ENCODE measurements around the gene ZFAND6. TPM values are rescaled to one million over a fixed set of nuclear protein-coding genes. Genes with fewer than 3 reads are reported as not detected.

ZFAND6 gene
- total RNA-seq, 1 donor from 2014 or later: 42.8 TPM

DNA sequence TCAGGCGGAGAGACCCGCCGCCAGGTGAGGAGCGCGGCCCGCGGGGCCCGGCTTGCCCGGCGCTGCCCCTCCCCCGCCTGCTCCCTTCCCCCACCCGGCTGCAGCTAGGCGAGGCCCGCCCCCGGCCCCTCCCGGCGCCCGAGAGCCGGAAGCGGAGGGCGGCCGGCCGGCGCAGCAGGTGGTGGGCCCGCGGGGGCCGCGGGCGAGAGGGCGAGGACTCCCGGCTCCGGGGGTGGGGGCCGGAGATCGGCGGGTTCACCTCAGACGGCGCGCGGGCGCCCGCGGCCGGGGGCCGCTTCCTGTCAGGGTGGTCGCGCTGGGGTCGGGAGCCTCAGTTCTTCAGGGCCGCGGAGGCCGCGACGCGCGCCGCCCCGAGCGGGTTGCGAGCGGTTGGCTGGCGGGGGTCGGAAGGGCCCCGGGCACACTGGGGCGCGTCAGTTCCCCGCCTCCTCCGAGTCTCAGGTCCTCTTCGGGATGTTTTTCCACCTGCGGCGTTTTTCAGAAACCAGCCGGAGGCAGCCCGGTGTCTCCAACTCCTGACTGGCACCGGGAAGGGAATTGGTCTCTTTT, 395 bp downstream of the ZFAND6 start:
- Mint-ChIP-seq H3K4me1 (ENCODE audit: low read depth) (peaks cover 41% of the 10 kb centered on the region), H3K4me3 (ENCODE audit: low read depth) (peak overlapping the region; percentile 89), H3K36me3 (ENCODE audit: low read depth) (no peaks in the 10 kb centered on the region), H3K27me3 (ENCODE audit: low read depth) (peaks cover 8% of the 10 kb centered on the region), H3K9me3 (no peaks in the 10 kb centered on the region), H3K27ac (peak overlapping the region; percentile 87)
- intact Hi-C loops (cut with micrococcal nuclease): loop anchor here (1.0 to 5.0 kb wide), 5 partner anchors 13 to 163 kb away; partner anchors contain the start of genes FAH and MTHFS
- no peak for DNase-seq (ENCODE audit: low spot score)

DNA sequence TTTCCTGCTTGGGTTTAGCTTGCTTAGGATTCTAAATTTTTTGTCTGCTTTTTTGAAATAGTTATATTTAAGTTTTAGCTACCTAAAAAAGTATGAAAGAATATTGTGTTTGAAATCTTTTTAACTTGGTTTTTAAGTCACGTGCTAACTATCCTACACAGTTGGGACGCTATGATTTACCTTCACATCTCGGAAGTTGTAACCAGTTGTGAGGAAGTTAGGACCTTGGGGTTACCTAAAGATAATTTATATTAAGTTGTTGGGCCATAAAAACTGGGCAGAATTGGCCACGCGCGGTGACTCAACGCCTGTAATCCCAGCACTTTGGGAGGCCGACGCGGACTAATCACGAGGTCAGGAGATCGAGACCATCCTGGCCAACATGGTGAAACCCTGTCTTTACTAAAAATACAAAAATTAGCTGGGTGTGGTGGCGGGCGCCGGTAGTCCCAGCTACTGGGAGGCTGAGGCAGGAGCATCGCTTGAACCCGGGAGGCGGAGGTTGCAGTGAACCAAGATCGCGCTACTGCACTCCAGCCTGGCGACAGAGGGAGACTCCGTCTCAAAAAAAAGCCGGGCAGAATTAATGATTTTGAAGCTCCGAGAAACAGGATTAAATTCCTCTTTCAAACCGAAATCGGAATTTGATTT, 1.0 kb downstream of the ZFAND6 start:
- H3K36me3 Mint-ChIP-seq (ENCODE audit: low read depth): no peaks in the 10 kb centered on the region
- peak overlapping the region; percentile 87 for H3K27ac Mint-ChIP-seq
- no peaks in the 10 kb centered on the region for H3K9me3 Mint-ChIP-seq
- intact Hi-C loops (cut with micrococcal nuclease): no loop called here
- H3K27me3 Mint-ChIP-seq (ENCODE audit: low read depth): peaks cover 4% of the 10 kb centered on the region
- DNase-seq (ENCODE audit: low spot score): peak; percentile 17
- peak overlapping the region; percentile 85 for H3K4me3 Mint-ChIP-seq (ENCODE audit: low read depth)
- peaks cover 41% of the 10 kb centered on the region for H3K4me1 Mint-ChIP-seq (ENCODE audit: low read depth)

DNA sequence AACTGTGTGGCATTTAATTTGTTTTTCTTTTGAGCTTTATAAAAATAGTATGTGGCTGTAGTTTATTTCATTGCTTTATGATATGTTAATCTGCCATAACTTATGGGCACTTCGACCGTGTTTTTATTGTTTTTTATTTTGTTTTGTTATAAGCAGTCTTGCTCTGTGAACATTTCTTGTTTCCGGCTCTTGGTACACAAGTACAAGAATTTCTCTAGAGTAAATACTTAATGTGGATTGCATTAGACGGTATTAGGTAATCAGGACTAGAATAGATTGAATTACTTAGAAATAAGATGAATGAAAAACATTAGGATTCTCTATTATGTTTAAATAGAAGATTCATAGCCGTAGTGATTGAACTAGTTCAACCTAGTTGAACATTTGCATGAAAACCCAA, 2.1 kb downstream of the ZFAND6 start:
- peak overlapping the region; percentile 35 for H3K27ac Mint-ChIP-seq
- no peaks in the 10 kb centered on the region for H3K9me3 Mint-ChIP-seq
- H3K4me3 Mint-ChIP-seq (ENCODE audit: low read depth): peak overlapping the region; percentile 85
- no peak for DNase-seq (ENCODE audit: low spot score)
- intact Hi-C loops (cut with micrococcal nuclease): no loop called here
- peaks cover 37% of the 10 kb centered on the region for H3K4me1 Mint-ChIP-seq (ENCODE audit: low read depth)
- H3K36me3 Mint-ChIP-seq (ENCODE audit: low read depth): no peaks in the 10 kb centered on the region
- H3K27me3 Mint-ChIP-seq (ENCODE audit: low read depth): peaks cover 4% of the 10 kb centered on the region

DNA sequence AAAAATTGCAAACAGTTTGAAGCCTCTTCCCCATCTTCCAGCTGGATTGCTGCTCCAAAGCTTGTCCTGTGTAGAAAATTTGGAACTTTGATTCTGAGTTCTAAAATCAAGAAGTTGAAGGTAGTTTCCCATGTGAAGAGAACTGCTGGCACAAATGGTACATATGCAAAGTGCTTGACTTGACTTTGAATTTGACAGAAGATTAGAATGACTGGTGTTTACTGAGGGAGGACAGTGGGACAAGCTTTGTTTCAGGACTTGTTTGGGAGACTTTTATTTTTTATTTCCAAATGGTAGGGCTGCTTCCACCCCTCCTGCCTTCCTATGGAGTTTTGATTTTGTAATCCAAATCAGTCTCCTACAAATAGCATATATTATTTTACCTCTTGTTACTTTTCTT, 7.4 kb downstream of the ZFAND6 start:
- intact Hi-C loops (cut with micrococcal nuclease): no loop called here
- H3K36me3 Mint-ChIP-seq (ENCODE audit: low read depth): peaks cover 7% of the 10 kb centered on the region
- H3K27me3 Mint-ChIP-seq (ENCODE audit: low read depth): no peaks in the 10 kb centered on the region
- H3K27ac Mint-ChIP-seq: no peak overlapping the region
- H3K4me3 Mint-ChIP-seq (ENCODE audit: low read depth): no peak overlapping the region
- no peaks in the 10 kb centered on the region for H3K9me3 Mint-ChIP-seq
- H3K4me1 Mint-ChIP-seq (ENCODE audit: low read depth): peaks cover 31% of the 10 kb centered on the region
- no peak for DNase-seq (ENCODE audit: low spot score)

DNA sequence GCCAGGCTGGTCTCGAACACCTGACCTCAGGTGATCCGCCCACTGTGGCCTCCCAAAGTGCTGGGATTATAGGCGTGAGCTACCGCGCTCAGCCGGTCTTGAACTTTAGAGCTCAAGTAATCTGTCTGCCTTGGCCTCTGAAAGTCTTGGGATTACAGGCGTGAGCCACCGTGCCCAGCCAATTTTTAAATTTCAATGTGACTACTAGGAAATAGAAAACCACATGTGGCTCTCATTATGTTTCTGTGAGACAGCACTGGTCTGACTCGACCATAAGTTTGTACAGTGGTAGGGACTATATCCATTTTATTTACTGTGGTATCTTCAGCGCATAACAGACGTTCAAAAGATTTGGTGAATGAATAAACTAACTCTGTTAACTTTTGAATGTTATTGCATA, 9.1 kb downstream of the ZFAND6 start:
- H3K36me3 Mint-ChIP-seq (ENCODE audit: low read depth): peaks cover 7% of the 10 kb centered on the region

DNA sequence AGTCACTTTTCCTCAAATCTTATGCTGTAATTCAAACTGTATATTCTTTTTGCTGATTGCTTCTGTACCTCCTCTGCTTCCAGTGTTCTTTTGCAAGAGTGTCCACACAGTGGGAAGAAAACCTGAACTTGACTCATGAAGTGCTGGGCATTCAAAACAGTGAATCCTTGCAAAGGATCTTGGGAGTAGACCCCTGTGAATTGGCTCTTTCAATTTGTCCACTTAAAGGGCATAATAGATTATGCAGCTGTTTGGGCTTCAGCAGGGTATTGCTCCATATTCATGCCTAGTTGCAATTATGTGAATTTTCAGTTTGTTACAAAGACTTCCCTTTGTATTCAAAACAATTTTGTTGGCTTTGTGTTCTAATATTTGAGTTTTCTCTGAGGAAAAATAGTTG, 11.4 kb downstream of the ZFAND6 start:
- no peaks in the 10 kb centered on the region for H3K9me3 Mint-ChIP-seq
- H3K27me3 Mint-ChIP-seq (ENCODE audit: low read depth): no peaks in the 10 kb centered on the region
- H3K4me3 Mint-ChIP-seq (ENCODE audit: low read depth): no peak overlapping the region
- no peak overlapping the region for H3K27ac Mint-ChIP-seq
- DNase-seq (ENCODE audit: low spot score): no peak
- H3K36me3 Mint-ChIP-seq (ENCODE audit: low read depth): peaks cover 12% of the 10 kb centered on the region
- H3K4me1 Mint-ChIP-seq (ENCODE audit: low read depth): peaks cover 34% of the 10 kb centered on the region
- intact Hi-C loops (cut with micrococcal nuclease): no loop called here

More for the DNA sequence above, 9.1 kb downstream of the ZFAND6 start:
- no peak overlapping the region for H3K27ac Mint-ChIP-seq
- no peak overlapping the region for H3K4me3 Mint-ChIP-seq (ENCODE audit: low read depth)
- H3K27me3 Mint-ChIP-seq (ENCODE audit: low read depth): no peaks in the 10 kb centered on the region
- DNase-seq (ENCODE audit: low spot score): no peak
- intact Hi-C loops (cut with micrococcal nuclease): no loop called here
- H3K4me1 Mint-ChIP-seq (ENCODE audit: low read depth): peaks cover 27% of the 10 kb centered on the region
- no peaks in the 10 kb centered on the region for H3K9me3 Mint-ChIP-seq

DNA sequence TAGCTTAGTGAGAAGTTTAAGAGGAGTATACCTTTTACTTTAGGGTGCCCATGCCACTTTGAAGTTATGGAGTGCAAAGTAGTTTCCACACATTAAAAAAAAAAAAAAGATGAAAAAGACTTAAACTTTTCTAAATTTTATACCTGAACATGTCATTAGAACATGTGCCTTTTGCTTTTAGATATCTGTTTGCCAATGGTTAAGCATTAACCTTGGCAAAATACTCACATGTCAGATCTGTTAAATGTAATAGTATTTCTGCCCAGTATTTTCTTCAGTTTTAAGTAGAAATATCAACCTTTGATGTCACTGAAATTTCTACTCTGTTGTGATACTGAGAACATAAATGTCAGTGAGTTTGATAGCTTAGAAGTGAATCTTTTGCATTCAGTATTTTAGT, 12.2 kb downstream of the ZFAND6 start:
- Mint-ChIP-seq H3K9me3 (no peaks in the 10 kb centered on the region), H3K27me3 (ENCODE audit: low read depth) (no peaks in the 10 kb centered on the region), H3K27ac (no peak overlapping the region), H3K36me3 (ENCODE audit: low read depth) (peaks cover 19% of the 10 kb centered on the region), H3K4me1 (ENCODE audit: low read depth) (peaks cover 37% of the 10 kb centered on the region), H3K4me3 (ENCODE audit: low read depth) (peak overlapping the region; percentile 5)
- DNase-seq (ENCODE audit: low spot score): no peak
- intact Hi-C loops (cut with micrococcal nuclease): loop anchor here (1.0 to 2.0 kb wide), 3 partner anchors 8 to 81 kb away; partner anchors contain the start of genes FAH and ZFAND6

DNA sequence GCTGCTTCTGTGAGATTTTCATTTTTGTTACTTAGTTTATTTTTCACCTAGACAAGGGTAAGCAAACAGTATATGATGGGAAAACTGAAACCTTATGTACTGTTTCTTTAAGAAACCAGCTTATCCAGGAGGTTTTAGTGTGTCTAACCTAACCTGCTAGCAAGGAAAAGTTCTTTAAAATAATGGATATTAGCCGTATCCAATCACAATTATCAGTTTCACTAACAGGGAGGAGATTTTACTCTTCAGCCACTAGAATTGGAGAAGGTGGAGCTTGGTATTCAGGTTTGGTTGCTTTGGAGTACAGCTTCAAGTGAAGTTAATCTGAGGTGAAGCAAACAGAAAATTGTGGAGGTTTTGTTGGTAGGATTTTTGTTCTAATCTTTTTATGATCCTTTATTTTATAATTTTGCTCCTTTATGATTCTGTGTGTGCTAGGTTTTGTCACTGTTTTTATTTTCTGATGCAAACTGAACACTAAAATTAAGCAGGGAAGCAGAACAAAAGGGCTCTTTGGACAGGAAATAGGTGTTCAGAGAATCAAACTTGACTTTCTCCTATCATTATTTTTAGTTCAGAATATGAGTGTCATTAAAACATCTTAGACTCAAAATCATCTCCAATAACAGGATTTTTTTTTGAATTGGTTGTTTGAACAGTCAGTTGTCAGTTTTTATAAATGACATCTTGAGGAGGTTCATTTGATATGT, 13.0 kb downstream of the ZFAND6 start:
- Mint-ChIP-seq H3K36me3 (ENCODE audit: low read depth) (peaks cover 20% of the 10 kb centered on the region), H3K4me3 (ENCODE audit: low read depth) (peak overlapping the region; percentile 86), H3K27ac (no peak overlapping the region), H3K4me1 (ENCODE audit: low read depth) (peaks cover 36% of the 10 kb centered on the region), H3K27me3 (ENCODE audit: low read depth) (no peaks in the 10 kb centered on the region), H3K9me3 (no peaks in the 10 kb centered on the region)
- no peak for DNase-seq (ENCODE audit: low spot score)
- intact Hi-C loops (cut with micrococcal nuclease): loop anchor here (1.0 to 2.0 kb wide), 3 partner anchors 9 to 80 kb away; partner anchors contain the start of genes FAH and ZFAND6

DNA sequence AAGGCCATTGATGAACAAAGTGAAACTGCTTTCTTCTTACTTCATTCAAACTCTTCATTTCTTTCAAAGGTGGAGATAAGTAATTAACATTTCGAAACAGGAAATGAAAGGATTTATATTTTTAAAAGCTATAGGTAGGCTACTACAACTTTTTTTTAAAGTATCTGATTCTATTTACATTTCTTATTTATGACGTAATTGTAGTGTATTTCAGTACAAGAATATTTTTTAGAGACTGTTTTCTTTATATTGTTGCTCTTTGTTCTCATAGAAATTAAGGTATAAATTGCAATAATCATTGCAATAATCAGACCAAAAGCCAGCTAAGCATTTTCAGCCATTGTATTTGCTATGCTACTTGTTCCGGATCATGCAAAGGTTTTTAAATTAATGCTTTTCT, 13.7 kb downstream of the ZFAND6 start:
- intact Hi-C loops (cut with micrococcal nuclease): loop anchor here (2.0 kb wide), 2 partner anchors 14 to 80 kb away; partner anchors contain the start of genes FAH and ZFAND6
- DNase-seq (ENCODE audit: low spot score): no peak

DNA sequence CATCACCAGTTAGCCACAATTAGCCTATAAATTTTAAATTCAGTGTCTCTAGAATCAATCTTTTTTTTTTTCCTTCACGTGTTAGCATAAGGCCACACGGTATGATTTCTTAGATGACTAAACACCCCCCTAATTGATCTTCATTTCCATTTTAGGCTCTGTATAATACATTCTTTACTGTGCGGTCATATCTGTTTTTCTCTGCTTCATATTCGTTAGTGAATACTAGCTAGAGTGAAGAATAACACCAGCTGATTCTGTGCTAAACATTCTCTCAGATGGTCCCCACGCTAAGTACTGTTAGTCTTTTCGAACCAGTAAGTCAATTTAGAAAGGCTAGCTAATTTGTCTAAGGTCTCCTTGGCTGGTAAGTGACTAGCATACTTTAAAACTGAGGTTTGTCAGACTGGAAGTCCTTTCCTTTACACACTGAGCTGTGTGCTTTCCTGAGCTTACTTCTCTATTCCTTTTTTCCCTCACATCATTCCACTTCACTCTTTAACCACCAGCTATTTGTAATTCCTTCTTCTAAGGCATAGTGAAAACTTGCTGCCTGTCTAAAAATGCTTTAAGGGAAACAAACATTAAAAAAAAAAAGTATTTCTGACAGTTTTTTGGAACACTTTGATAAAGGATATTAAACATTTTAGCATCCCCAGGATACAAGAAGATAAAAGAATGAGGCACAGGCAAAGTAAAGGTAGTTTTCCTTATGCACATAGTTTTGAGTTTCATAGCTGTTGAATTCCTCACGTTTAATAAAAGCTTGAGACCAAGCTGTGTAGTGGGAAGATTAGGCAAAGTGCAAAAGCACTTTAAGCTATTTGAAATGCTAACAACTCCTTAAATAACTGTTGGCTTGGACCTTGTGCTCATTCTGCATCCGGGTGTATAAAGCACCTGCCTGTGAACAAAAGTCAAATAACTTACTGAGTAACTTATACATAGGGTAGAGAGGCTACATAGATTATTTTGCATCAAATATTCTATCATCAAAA, 17.1 kb downstream of the ZFAND6 start:
- H3K27me3 Mint-ChIP-seq (ENCODE audit: low read depth): no peaks in the 10 kb centered on the region
- no peak for DNase-seq (ENCODE audit: low spot score)
- peaks cover 31% of the 10 kb centered on the region for H3K4me1 Mint-ChIP-seq (ENCODE audit: low read depth)
- no peaks in the 10 kb centered on the region for H3K9me3 Mint-ChIP-seq
- no peak overlapping the region for H3K27ac Mint-ChIP-seq
- peaks cover 28% of the 10 kb centered on the region for H3K36me3 Mint-ChIP-seq (ENCODE audit: low read depth)
- intact Hi-C loops (cut with micrococcal nuclease): no loop called here
- H3K4me3 Mint-ChIP-seq (ENCODE audit: low read depth): no peak overlapping the region

More for the DNA sequence above, 13.7 kb downstream of the ZFAND6 start:
- Mint-ChIP-seq H3K4me3 (ENCODE audit: low read depth) (no peak overlapping the region), H3K27me3 (ENCODE audit: low read depth) (no peaks in the 10 kb centered on the region), H3K27ac (no peak overlapping the region), H3K36me3 (ENCODE audit: low read depth) (peaks cover 22% of the 10 kb centered on the region), H3K4me1 (ENCODE audit: low read depth) (peaks cover 36% of the 10 kb centered on the region), H3K9me3 (no peaks in the 10 kb centered on the region)

DNA sequence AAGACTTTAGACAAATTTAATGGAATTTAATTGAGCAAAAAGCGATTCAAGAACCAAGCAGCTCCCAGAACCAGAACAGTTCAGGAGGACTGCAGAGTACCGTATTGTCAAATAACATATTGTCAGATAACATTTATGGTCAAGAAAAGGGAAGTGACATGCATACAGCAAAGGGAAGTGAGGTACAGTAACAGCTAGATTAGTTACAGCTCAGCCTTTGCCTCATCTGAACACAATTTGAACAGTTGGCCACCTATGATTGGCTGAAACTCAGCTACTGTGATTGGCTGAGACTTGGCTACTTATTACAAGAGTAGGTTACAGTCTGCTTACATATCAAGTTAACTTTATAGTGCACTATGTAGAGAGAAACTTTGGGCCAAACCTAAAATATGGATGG, 21.9 kb downstream of the ZFAND6 start:
- no peaks in the 10 kb centered on the region for H3K27me3 Mint-ChIP-seq (ENCODE audit: low read depth)
- no peak for DNase-seq (ENCODE audit: low spot score)
- no peaks in the 10 kb centered on the region for H3K9me3 Mint-ChIP-seq
- peaks cover 15% of the 10 kb centered on the region for H3K4me1 Mint-ChIP-seq (ENCODE audit: low read depth)
- peaks cover 18% of the 10 kb centered on the region for H3K36me3 Mint-ChIP-seq (ENCODE audit: low read depth)
- intact Hi-C loops (cut with micrococcal nuclease): no loop called here
- H3K4me3 Mint-ChIP-seq (ENCODE audit: low read depth): no peak overlapping the region
- H3K27ac Mint-ChIP-seq: no peak overlapping the region

DNA sequence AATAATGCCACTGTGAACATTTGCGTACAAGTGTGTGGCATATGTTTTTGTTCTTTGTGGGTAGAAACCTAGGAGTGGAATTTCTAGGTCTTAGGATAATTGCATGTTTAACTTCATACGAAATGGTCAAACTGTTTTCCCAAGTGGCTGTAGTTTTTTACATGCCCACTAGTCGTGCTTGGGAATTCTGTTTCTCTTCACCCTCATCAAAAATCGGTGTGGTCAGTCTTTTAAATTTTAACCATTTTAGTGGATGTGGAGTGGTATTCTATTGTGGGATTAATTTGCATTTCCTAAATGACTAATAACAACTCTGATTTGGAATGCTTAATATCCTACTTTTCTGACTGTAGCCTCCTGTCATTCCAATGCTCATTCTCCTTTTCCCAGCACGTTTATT, 27.6 kb downstream of the ZFAND6 start:
- H3K4me3 Mint-ChIP-seq (ENCODE audit: low read depth): no peak overlapping the region
- no peak for DNase-seq (ENCODE audit: low spot score)
- intact Hi-C loops (cut with micrococcal nuclease): no loop called here
- H3K27ac Mint-ChIP-seq: no peak overlapping the region
- peaks cover 20% of the 10 kb centered on the region for H3K4me1 Mint-ChIP-seq (ENCODE audit: low read depth)
- no peaks in the 10 kb centered on the region for H3K27me3 Mint-ChIP-seq (ENCODE audit: low read depth)
- H3K9me3 Mint-ChIP-seq: no peaks in the 10 kb centered on the region
- H3K36me3 Mint-ChIP-seq (ENCODE audit: low read depth): peaks cover 6% of the 10 kb centered on the region

Data from activated T-helper 2 cell treated with anti-CD3 and anti-CD28 coated beads, Interferon-gamma antibody, Interleukin-2, Interleukin-4, amounts not matched to agents 10 μg/mL and 5 μg/mL and 100 μg/mL, durations not matched to agents 14 hours and 24 hours and 36 hours (primary cell).